HepG2 (cell line): ENCODE results near the gene CDC6. TPM values are rescaled to one million over a fixed set of nuclear protein-coding genes. Genes with fewer than 3 reads are reported as not detected.

Experiments
- FOXA1 ChIP-seq, 2 experiments: fragments of 450-650 bp in 1 of 2; sonication (generic) in 1 of 2; formaldehyde crosslinking in 1 of 2; IDR thresholded peaks; 2 replicates each; pipeline versions ENCODE4 v1.4.0 to v1.6.1; 2016 to 2020; ENCODE audit warnings: missing genetic modification reagents in 1 of 2
- GZF1 ChIP-seq: sonication (generic); formaldehyde crosslinking; IDR thresholded peaks from 2 replicates; pipeline ENCODE4 v1.5.1; 2020; ENCODE audit warnings: mild to moderate bottlenecking, missing genetic modification reagents
- MAF1 ChIP-seq: sonication (generic); formaldehyde crosslinking; IDR thresholded peaks from 2 replicates; pipeline ENCODE4 v1.5.0; 2020; ENCODE audit warnings: missing genetic modification reagents, borderline replicate concordance
- PLRG1 ChIP-seq: fragments of 450-650 bp; conservative IDR thresholded peaks from 2 replicates; pipeline ENCODE4 v1.6.1; 2016
- SPEN ChIP-seq: sonication (generic); formaldehyde crosslinking; IDR thresholded peaks from 2 replicates; pipeline ENCODE4 v1.5.1; 2020; ENCODE audit warnings: low read depth, mild to moderate bottlenecking, missing genetic modification reagents
- ZNF253 ChIP-seq: sonication (generic); formaldehyde crosslinking; IDR thresholded peaks from 2 replicates; pipeline ENCODE4 v1.8.0; 2022; ENCODE audit warnings: mild to moderate bottlenecking, missing genetic modification reagents, borderline replicate concordance
- ZNF510 ChIP-seq: sonication (generic); formaldehyde crosslinking; IDR thresholded peaks from 2 replicates; pipeline ENCODE4 v1.4.0; 2020; ENCODE audit warnings: low read depth, mild to moderate bottlenecking, missing genetic modification reagents
- polyA plus RNA-seq, 8 experiments: library from polyadenylated mRNA; depleted of rRNA in 3 of 8; stranded (reverse) in 7 of 8; unstranded in 1 of 8; fragments of >200 nt; fragmentation: Illumina TruSeq in 4 of 8; extraction: Trizol in 4 of 8; gene quantifications; 2 replicates each; pipeline versions ENCODE4 v1.2.1 to v1.2.3, GENCODE V29; 2011 to 2016; ENCODE audit warnings: low read depth in 4 of 8, missing spikeins in 1 of 8, mixed read lengths in 1 of 8; ENCODE audit not compliant: insufficient read depth in 1 of 8
- total RNA-seq, 5 experiments: library from RNA; depleted of rRNA; stranded (reverse); fragments of >200 nt; fragmentation: Illumina TruSeq; extraction: Trizol; gene quantifications; 2 replicates each; pipeline ENCODE4 v1.2.3, GENCODE V29; 2016; ENCODE audit warnings: low read depth in 1 of 5
- TF ChIP-seq, protein P1 (sequence below): sonication (generic); formaldehyde crosslinking; IDR thresholded peaks from 2 replicates; pipeline ENCODE4 v1.5.1; 2020; ENCODE audit warnings: mild to moderate bottlenecking, missing genetic modification reagents, moderate library complexity
- TF ChIP-seq, protein P2 (sequence below): IDR thresholded peaks from 2 replicates; pipeline ENCODE4 v1.6.1; 2016; ENCODE audit warnings: missing compliant biosample characterization, missing genetic modification reagents, borderline replicate concordance
- TF ChIP-seq, protein P3 (sequence below): IDR thresholded peaks from 2 replicates; pipeline ENCODE4 v1.6.1; 2016; ENCODE audit warnings: low read depth, missing genetic modification reagents, missing compliant biosample characterization
- TF ChIP-seq, protein P4 (sequence below): sonication (generic); formaldehyde crosslinking; IDR thresholded peaks from 2 replicates; pipeline ENCODE4 v1.5.0; 2020; ENCODE audit warnings: mild to moderate bottlenecking, missing genetic modification reagents
- TF ChIP-seq, protein P5 (sequence below): sonication (generic); formaldehyde crosslinking; IDR thresholded peaks from 2 replicates; pipeline ENCODE4 v1.4.0; 2020; ENCODE audit warnings: low read depth, missing genetic modification reagents

The CDC6 gene
- total and polyA plus RNA-seq, 2 of the 13 experiments (the other 11 are each of a cell fraction or from before 2014, with no cell fraction given) = 17.4 to 114 TPM

DNA sequence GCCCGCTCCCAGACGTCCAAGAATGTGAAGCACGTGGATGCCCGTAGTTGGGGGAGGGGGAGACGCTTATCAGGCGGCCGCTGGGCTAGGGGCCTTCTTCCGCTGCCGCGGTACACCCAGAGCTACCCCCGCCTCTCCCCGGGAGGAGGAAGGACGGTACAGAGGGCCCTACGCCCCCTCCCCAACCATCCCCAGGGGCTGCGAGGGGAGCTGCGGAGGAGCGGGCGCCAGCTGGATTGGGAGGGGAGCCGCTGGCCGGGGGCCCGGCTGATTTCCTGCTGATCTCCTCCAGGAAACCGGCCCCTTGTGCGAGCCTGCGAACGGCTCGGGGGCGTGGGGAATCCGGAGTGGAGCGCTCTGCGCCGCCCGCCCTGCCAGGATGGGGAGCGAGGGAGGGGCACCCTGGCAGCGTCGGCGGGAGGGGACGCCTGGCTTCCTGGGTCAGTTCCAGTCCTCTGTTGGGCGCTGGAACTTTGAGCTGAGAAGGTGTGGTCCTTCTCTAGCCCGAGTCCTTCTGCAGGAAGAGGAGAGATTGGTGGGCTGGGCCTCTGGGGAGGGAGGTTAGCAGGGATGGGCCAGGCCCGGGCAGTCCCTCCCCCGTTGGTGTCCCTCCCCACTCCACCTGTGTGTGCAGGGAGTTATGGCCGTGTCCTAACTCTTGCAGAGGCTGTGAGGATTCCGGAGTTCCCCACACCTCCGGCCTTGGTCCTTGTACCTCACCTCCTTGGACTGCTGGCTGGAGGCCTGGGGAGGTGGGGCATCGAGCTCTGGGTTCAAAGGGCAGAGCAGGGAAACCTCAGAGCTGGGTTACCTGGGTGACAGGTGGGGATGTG lies 57.7 kb downstream of the CDC6 start (continued):
- no peak for TF ChIP-seq MAF1 (CRISPR knock-in tag)
- no peak for TF ChIP-seq ZNF253
- TF ChIP-seq, protein P1, sequence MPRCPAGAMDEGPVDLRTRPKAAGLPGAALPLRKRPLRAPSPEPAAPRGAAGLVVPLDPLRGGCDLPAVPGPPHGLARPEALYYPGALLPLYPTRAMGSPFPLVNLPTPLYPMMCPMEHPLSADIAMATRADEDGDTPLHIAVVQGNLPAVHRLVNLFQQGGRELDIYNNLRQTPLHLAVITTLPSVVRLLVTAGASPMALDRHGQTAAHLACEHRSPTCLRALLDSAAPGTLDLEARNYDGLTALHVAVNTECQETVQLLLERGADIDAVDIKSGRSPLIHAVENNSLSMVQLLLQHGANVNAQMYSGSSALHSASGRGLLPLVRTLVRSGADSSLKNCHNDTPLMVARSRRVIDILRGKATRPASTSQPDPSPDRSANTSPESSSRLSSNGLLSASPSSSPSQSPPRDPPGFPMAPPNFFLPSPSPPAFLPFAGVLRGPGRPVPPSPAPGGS (CRISPR knock-in tag) = peak; percentile 87; the same call in 1 of the 2 replicates
- TF ChIP-seq, protein P2, sequence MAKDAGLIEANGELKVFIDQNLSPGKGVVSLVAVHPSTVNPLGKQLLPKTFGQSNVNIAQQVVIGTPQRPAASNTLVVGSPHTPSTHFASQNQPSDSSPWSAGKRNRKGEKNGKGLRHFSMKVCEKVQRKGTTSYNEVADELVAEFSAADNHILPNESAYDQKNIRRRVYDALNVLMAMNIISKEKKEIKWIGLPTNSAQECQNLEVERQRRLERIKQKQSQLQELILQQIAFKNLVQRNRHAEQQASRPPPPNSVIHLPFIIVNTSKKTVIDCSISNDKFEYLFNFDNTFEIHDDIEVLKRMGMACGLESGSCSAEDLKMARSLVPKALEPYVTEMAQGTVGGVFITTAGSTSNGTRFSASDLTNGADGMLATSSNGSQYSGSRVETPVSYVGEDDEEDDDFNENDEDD (CRISPR knock-in tag) = peak; percentile 56; the same call in 1 of the 2 replicates
- TF ChIP-seq, protein P3, sequence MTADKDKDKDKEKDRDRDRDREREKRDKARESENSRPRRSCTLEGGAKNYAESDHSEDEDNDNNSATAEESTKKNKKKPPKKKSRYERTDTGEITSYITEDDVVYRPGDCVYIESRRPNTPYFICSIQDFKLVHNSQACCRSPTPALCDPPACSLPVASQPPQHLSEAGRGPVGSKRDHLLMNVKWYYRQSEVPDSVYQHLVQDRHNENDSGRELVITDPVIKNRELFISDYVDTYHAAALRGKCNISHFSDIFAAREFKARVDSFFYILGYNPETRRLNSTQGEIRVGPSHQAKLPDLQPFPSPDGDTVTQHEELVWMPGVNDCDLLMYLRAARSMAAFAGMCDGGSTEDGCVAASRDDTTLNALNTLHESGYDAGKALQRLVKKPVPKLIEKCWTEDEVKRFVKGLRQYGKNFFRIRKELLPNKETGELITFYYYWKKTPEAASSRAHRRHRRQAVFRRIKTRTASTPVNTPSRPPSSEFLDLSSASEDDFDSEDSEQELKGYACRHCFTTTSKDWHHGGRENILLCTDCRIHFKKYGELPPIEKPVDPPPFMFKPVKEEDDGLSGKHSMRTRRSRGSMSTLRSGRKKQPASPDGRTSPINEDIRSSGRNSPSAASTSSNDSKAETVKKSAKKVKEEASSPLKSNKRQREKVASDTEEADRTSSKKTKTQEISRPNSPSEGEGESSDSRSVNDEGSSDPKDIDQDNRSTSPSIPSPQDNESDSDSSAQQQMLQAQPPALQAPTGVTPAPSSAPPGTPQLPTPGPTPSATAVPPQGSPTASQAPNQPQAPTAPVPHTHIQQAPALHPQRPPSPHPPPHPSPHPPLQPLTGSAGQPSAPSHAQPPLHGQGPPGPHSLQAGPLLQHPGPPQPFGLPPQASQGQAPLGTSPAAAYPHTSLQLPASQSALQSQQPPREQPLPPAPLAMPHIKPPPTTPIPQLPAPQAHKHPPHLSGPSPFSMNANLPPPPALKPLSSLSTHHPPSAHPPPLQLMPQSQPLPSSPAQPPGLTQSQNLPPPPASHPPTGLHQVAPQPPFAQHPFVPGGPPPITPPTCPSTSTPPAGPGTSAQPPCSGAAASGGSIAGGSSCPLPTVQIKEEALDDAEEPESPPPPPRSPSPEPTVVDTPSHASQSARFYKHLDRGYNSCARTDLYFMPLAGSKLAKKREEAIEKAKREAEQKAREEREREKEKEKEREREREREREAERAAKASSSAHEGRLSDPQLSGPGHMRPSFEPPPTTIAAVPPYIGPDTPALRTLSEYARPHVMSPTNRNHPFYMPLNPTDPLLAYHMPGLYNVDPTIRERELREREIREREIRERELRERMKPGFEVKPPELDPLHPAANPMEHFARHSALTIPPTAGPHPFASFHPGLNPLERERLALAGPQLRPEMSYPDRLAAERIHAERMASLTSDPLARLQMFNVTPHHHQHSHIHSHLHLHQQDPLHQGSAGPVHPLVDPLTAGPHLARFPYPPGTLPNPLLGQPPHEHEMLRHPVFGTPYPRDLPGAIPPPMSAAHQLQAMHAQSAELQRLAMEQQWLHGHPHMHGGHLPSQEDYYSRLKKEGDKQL (CRISPR knock-in tag) = 0 out of 2 replicates have a peak, but pooled peaks have one; percentile 43
- peak; percentile 86; the same call in 1 of the 2 replicates for TF ChIP-seq ZNF510 (CRISPR knock-in tag)
- TF ChIP-seq, protein P4, sequence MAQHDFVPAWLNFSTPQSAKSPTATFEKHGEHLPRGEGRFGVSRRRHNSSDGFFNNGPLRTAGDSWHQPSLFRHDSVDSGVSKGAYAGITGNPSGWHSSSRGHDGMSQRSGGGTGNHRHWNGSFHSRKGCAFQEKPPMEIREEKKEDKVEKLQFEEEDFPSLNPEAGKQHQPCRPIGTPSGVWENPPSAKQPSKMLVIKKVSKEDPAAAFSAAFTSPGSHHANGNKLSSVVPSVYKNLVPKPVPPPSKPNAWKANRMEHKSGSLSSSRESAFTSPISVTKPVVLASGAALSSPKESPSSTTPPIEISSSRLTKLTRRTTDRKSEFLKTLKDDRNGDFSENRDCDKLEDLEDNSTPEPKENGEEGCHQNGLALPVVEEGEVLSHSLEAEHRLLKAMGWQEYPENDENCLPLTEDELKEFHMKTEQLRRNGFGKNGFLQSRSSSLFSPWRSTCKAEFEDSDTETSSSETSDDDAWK (CRISPR knock-in tag) = no peak
- TF ChIP-seq, protein P5, sequence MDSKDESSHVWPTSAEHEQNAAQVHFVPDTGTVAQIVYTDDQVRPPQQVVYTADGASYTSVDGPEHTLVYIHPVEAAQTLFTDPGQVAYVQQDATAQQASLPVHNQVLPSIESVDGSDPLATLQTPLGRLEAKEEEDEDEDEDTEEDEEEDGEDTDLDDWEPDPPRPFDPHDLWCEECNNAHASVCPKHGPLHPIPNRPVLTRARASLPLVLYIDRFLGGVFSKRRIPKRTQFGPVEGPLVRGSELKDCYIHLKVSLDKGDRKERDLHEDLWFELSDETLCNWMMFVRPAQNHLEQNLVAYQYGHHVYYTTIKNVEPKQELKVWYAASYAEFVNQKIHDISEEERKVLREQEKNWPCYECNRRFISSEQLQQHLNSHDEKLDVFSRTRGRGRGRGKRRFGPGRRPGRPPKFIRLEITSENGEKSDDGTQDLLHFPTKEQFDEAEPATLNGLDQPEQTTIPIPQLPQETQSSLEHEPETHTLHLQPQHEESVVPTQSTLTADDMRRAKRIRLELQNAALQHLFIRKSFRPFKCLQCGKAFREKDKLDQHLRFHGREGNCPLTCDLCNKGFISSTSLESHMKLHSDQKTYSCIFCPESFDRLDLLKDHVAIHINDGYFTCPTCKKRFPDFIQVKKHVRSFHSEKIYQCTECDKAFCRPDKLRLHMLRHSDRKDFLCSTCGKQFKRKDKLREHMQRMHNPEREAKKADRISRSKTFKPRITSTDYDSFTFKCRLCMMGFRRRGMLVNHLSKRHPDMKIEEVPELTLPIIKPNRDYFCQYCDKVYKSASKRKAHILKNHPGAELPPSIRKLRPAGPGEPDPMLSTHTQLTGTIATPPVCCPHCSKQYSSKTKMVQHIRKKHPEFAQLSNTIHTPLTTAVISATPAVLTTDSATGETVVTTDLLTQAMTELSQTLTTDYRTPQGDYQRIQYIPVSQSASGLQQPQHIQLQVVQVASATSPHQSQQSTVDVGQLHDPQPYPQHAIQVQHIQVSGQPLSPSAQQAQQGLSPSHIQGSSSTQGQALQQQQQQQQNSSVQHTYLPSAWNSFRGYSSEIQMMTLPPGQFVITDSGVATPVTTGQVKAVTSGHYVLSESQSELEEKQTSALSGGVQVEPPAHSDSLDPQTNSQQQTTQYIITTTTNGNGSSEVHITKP = peak; percentile 67; the same call in 1 of the 2 replicates
- TF ChIP-seq SPEN (CRISPR knock-in tag) = peak; percentile 66; the same call in 1 of the 2 replicates
- no peak for TF ChIP-seq PLRG1
- TF ChIP-seq GZF1 (CRISPR knock-in tag) = no peak; the same call in 1 of the 2 replicates
- no peak for TF ChIP-seq FOXA1 (IDR thresholded peaks at IDR 0.05)
- 0 out of 2 replicates have a peak, but pooled peaks have one; percentile 1 for TF ChIP-seq FOXA1 (CRISPR knock-in tag; IDR thresholded peaks at IDR 0.05)
